Activated T-helper 1 cell treated with Interleukin-2 at 50 U/mL for 16 hours (primary cell): ENCODE measurements around the gene CCDC12.

ENCODE experiments used
- DNase-seq: peaks from one replicate; pipeline ENCODE4 v3.0.0-alpha.2; 2020; ENCODE audit warnings: low read depth

The CCDC12 gene

DNA sequence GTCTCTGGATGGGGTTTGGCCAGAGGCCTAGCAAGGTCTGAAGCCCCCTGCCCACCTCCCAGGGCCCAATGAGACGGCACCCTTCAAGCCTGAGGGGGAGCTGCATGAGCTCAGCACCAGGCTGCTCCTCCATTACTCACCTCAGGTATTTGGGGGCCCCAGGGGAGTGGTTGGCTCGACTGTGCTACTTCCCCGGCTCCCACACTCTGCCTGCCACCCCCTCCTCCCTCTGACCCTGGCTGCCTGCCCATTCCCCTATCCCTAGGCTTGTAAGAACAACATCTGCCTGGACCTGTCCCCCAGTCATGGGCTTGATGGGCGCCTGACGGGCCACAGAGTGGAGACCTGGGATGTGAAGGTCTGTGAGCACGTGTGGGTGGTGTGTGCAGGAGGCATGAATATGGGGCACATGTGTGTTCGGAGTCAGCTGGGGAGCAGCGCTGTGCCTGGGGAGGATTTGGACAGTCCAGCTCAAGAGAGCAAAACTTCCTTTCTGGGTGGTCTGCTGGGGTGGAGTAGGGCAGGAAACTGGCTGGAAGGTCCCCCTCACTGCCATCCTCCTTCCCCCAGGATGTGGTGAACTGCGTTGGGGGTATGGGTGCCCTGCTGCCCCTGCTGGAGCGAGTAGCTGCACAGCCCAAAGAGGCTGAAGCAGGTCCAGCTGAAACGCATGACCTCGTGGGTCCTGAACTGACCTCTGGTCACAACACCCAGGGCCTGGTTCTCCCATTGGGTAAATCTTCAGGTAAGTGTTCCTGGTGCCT, 20.3 kb upstream of the CCDC12 start:
- no peak for DNase-seq

DNA sequence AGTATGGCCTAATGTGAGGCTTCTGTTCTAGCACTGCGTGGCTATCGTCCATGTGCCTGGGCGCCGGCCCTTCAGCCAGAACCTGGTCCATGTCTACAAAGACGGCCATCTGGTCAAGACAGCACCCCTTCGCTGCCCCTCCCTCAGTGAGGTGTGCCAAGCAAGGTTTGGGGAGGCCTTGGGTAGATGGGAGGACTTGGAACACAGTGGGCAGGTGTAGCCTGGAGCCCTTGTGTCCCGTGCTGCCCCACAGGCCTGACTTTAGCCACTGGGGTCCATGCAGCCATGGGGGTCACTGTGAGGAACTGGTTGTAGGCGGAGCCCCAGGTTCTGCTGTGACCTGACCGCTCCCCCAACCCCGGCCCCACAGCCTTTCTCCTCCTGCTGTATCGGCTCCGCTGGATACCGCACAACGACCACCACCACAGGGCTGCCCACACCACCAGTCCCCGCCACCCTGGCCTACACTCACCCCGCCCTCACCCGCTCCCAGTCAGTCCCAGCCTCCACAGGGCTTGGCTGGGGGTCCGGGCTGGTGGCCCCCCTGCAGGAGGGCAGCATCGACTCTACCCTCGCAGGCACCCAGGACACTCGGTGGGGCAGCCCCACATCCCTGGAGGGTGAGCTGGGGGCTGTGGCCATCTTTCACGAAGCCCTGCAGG, 19.5 kb upstream of the CCDC12 start:
- DNase-seq = no peak

DNA sequence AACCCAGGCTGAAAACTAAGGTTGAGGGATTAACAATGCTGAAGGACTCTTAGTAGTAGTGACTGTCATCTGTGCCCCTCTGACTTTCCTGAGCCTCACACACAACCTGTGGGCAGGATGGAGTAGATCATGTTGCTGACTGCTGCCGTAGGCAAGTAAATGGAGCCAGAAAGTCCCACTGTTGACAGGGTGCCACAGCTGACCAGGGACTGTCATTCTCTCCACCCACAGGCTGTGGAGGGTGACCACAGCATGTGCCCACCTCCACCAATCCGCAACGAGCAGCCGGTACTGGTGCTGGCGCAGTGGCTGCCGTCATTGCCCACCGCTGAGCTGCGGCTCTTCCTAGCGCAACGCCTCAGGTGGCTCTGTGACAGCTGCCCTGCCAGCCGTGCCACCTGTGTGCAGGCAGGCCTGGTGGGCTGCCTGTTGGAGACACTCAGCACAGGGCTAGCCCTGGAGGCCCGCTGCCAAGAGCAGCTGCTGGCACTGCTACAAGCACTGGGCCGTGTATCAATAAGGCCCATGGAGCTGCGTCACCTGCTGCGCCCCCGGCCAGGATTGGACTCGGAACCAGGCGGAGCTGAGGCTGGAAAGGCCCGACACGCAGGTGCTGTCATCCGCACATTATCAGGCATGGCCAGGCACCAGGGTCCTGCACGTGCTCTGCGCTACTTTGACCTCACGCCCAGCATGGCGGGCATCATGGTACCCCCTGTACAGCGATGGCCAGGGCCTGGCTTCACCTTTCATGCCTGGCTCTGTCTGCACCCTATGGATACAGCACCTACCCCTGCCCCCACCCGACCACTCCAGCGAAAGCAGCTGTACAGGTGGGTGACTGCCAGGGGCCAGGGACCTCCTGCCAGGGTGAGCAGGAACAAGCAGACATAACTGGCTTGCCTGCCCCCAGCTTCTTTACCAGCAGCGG, 18.5 kb upstream of the CCDC12 start:
- DNase-seq = no peak

DNA sequence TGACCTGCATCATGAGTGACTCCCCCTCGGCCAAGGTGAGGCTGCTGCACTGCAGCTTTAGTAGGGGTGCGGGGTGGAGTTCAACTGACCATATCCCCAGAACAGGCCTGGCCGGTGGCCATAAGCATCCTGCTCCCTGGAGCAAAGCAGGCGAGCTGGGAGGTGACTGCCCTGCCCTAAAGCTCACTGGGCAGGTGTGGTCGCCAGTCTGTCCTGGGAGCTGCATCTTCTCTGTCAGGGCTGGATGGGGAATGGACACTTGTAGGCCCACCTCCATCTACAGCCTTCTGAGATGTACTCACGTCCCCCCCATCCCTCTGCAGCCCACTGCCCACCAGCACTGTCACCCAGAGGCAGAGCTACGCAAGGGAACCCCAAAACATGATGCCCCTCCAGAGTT, 17.4 kb upstream of the CCDC12 start:
- DNase-seq = no peak

DNA sequence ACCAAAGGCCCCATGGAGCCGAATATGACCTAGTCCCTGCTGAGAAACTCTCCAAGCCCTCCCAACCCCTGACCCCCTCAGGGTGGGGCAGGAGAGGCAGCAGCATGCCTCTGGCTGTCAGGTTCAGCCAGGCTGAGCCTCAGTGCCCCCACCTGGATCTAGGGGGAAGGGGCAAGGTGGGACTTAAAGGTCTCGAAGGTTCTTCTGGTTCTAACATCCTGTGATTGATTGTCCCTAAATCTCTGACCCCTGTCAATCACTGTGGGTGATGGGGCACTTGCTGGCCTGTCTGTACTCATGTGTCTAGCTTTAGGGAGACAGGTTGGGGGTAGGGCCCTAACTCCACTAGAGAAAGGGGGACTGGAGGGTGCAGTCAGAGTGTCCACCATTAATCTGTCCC, 16.7 kb upstream of the CCDC12 start:
- DNase-seq = no peak

DNA sequence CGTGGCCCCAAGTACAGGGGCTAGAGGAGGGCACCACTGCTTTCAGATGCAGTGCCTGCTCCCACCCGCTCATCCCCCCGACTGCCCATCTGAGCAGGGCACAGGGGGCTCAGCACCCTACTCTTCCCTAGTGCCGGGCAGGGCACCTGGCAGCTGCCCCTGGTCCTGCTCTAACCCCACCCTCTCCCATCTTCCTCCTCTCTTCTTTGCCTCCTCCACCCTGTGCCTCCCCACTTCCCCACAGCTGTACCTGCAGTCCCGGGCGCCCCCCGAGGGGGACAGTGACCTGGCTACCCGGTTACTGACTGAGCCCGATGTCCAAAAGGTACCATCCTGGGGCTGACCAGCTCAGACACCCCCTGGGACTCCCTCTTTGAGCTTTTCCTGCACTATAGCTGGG, 15.7 kb upstream of the CCDC12 start:
- no peak for DNase-seq

DNA sequence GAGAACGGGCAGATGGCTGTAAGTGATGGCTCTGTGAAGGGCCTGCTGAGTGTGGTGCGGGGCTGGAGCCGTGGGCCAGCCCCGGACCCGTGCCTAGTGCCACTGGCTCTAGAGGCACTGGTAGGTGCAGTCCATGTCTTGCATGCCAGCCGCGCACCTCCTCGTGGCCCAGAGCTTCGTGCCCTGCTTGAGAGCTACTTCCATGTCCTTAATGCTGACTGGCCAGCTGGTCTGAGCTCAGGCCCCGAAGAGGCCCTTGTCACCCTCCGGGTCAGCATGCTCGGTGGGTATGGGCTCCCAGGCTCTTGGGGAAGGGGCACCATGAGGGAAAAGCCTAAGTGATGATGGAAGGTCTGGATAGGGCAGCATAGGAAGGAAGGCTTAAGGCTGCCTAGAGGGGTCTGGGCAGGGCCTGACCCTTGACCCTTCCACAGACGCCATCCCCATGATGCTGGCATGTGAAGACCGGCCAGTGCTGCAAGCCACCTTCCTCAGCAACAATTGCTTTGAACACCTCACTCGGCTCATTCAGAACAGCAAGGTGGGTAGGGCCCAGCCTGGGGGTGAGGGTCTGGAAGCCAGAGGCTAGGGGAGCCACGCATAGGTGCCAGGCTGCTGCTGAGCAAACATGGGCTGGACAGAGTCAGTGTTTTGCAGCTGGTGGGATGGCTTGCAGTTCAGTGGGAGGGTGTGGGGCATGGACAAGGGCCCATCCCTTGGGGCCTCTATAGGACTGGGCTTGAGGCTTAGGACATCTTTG, 15.0 kb upstream of the CCDC12 start:
- no peak for DNase-seq

DNA sequence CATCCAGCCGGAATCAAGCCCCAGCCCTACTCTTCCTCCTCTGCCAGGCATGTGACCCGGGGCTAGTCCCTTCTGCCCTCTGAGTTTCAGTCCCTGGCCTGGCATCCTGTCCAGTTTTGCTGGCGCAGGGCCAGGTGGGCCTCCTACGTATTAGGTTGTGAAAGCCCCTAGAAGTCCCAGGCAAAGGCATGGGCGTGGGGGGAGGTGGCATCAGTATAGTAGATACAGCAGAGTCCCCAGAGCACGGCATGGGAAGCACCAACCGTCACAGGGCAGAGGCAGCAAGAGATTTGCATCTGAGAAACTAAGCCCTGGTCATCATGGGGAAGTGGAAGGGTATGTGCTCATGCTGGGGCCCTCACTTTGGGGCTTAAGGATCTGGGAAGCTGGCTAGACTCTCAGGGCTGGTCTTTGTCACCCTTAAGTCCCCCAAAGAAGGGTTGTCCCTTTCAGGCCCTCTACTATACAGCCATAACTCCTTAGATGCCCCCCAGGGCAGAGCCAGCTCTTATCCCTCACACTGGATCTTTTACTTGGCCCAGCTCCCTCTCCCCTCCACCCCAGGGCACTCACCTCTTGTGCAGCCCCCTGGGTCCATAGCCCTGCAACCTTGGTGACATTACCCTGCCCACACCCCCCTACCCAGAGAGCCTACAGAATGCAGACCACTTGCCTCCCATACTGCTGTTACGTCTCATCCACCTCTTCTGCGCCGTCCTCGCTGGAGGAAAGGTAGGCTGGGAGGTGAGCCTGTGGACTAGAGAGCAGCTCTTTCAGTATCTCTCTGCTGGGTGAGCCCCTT, 14.2 kb upstream of the CCDC12 start:
- DNase-seq = no peak

DNA sequence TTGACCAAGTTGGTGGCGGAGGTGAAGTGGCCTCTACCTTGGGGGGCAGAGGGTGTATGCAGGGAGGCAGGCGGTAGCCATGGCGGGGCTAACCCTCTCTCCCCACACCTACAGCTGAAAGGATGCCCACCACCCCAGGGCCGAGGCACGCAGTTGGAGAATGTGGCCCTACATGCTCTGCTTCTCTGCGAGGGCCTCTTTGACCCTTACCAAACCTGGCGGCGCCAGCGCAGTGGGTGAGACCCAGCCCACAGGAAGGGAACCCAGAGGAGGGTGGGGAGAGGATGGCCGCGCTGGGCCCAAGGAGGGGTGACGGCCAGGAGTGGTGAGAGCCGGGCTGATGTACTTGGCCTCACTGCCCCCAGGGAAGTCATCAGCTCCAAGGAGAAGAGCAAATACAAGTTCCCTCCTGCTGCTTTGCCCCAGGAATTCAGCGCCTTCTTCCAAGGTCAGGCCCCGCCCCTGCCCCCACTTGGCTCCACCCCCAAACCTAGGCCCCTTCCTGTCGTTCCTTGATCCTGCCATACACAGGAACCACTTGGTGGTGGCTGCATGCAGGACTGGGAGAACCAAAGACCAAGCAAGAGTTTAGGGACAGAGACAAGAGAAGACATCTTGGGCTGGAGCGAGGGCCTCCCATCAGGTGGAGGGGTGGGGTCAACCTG, 12.7 kb upstream of the CCDC12 start:
- DNase-seq = no peak

DNA sequence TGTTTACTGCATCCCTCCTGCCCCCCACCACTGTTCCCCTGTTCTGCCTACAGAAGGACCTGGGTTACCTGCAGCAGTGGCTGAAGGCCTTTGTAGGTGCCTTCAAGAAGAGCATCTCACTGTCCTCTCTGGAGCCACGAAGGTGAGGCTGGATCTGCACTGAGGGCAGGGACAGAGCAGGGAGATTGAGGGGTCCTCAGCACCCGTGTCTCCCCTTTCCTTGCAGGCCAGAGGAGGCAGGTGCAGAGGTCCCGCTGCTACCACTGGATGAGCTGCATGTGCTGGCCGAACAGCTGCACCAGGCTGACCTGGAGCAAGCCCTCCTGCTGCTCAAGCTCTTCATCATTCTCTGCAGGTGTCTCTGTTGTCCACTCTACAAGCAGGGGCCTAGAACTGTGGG, 12.1 kb upstream of the CCDC12 start:
- no peak for DNase-seq

DNA sequence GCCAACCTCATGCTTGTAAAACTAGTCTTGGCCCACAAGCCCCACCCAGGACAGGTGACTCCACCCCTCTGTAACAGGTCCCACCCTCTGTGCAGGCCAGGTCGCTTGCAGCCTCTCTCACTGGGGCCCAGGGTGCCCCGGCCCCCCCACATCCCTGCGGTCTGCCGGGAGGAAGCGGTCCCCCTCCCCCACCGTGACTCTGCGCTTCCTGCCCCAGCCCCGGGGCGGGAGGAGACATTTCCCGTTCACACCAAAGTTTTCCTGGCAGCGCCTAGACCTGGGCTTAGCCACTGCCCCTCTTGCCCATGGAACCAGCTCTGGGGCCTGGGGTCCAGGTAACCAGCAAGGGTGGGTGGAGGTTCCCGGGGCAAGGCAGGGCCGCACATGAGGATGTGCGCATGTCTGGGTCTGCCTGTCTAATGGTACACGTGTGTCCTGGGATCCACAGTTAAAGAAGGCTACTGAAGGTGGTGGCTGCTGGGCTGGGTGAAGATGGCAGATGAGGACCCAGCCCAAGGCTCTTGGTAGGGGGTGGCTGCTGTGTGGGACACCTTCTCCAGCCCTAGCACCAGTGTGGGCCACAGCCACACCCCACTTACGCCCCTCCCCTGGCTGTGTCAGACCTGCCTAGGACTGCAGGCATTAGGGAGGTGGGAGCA, 11.3 kb upstream of the CCDC12 start:
- peak; percentile 90 for DNase-seq

DNA sequence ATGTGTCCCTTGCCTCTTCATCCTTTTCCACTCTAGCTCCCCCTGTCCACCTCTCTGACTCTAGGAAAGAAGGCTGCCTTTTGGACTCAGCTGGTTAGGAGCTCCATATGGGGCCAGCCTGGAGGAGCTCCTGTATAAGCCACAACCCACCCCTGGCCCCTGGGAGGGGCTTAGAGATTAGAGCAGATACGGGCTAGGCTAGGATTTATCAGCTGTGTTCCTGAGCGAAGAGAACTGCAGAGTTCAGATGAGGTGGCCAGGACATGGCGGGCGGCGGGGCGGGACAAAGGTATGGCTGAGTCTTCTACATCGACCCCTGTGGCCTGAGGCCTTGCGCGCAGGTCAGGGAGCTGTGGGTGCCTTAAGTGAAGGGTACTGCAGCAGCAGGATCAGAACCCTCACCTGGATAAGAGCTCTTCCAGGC, 10.8 kb upstream of the CCDC12 start:
- no peak for DNase-seq

DNA sequence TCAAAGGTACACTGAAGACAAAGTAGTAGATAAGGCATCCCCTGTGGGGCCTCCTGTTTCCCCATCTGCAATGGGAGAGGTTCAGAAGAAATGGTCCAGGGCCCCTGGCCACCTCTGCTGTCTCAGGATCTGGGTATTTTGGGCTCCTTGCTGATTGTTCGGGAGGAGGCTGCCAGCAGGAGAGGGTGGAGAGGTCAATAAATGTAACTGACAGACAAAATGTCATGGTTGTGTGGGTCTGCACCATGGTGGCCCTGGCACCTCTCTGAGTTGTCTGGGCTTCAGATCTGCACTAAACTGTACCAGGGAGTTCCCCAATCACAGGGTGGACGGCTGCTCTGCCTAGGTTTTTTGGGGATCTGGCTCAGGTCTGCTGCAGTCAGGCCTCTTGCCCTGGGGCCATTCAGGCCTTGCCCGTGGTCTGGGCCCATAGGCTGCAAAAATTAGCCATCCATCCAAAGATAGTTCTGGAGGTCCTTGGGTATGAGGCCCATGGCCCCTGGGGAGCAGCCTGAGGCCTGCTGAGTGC, 10.3 kb upstream of the CCDC12 start:
- DNase-seq = no peak

DNA sequence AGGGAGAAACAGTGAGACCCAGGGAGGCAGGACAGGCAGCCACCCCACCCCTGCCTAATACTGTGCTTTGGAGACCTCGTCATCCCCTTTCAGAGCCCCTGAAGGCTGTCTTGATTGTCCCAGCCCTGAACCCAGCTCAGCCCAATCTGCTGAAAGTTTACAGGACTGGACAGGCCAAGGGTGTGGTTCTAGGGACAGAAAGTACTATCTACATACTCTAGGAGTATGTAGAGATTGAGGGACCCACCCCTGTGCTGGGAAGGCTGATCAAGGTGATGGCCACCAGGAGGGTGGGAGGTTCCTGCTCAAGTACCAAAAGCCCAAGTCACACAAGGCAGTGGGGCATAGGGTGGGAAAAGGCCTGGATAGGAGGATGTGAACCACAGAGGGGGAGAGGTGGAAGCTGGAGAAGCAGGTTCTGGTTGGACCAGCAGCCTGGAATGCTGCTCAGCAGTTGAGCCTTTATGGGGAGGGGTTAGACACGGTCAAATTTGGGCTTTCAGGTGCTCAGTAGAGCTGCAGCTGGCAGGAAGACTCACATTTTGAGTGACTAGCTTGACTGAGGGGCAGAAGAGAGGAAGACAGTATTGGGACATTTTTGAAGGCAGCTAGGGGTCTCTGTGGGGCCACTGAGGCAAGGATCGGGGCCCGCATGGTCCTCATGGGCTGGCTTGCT, 9.6 kb upstream of the CCDC12 start:
- no peak for DNase-seq

DNA sequence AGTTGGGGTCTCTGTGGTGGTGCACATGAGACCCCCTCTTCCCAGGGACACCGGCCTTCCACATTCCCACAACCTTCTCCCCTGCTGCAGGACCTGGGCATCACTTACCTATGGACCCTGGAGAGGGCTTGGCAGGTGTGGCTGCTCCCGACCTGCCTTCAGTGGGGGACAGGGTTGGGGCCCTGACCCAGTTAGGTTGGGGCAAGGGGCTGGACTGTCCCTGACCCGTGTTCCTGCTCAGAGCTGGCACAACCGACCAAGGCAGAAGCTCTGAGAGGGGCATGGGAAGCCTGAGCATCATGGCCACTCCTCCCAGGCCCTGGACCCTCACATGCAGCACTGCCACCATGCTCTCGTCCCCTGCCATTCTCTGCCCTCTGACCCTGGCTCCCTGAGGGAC, 9.0 kb upstream of the CCDC12 start:
- DNase-seq = no peak

DNA sequence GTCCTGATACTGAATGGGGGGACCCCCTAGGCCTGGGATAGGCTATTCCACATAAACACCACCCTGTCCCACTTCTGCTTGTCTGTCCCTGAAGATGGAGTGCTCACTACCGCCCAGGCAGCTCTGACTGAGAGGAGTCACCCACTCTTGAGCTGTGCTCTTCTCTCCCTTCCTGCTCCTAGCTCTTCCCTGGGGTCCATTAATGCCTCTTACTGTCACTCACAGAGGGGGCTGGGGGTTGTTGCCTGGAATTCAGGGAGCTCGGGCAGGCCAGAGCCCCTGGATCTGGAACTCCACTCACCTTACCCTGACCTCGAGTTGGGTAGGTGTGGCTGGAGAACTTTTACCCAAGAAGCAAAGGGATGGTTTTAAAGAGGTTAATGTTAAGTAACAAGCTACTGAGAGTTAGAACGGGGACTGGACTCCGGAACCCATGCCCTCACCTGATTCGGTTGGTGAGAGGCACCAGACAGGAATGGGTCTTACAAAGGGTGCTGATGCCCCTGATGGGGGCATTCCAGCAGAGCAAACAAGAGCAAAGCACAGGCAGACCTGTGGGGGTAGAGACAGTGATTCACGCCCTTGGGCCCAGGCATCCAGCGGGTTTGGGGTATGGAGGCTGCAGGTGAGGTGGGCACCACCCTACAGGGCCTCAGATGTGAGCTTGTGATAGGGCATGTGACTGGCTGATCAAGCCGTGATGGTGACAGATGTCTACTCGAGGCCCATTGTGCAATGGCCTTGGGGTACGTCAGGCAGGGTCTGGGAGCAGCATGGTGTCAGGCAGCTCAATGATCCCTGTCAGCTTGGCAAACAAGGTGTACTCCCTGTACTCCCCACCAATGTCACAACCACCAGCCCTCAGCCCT, 8.3 kb upstream of the CCDC12 start:
- DNase-seq = no peak

DNA sequence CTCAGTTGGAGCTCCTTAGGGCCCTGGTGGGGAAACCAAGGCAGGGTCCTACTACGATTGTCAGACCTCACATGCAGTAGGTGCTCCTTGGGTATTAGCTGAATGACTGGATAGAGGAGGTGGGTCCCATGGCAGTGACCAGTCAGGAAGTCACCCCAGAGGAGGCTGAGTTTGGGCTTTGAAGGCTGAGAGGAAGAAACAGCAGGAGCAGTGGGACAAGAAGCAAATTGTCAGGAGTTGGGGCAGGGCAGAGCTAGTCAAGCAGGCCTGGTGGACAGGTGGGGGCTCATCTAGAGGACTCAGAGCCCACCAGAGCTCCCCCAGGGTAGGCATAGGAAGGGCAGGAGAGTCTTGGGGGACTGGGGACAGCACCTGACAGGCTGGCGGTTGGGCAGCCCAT, 6.0 kb upstream of the CCDC12 start:
- no peak for DNase-seq

DNA sequence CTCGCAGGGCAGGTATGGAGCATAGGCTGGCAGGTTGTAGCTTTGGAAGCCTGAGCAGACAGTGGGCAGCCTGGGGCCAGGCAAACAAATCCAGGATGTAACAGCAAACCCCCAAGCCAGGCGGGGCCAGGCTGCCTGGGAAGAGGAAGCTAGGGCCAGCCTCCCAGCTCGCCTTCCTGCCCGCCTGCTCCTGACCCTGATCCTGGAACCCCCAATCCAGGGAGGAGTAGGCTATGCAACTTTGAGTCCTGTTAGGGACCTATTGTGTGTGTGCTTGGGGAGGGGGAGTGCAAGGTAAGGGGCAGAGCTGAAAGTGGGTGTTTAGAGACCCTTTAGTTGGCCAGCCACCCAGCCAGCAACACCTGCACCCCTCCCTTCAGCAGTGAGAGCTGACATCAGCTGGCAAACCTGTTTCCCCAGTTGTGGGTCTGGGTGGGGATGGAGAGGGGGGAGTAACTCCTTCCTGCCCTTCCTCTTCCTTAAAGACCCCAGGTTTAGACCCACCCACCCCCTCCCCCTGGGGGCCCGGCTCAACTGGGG, 5.5 kb upstream of the CCDC12 start:
- no peak for DNase-seq
